H9 (cell line): ENCODE measurements around the gene ADAMTS3. TPM values are rescaled to one million over a fixed set of nuclear protein-coding genes. Genes with fewer than 3 reads are reported as not detected.

Source experiments
- DNase-seq: peaks from one replicate; pipeline ENCODE4 v3.0.0-alpha.2; 2017
- H2AFZ ChIP-seq: one replicate; pipeline ENCODE4 v1.6.1; 2013; ENCODE audit warnings: mild to moderate bottlenecking, low read length, control low read depth, moderate library complexity
- H2AK5ac ChIP-seq: 2 replicates; pipeline ENCODE4 v1.6.1; 2013; ENCODE audit warnings: low read length, control low read depth, mixed read lengths; ENCODE audit not compliant: insufficient read length
- H2BK120ac ChIP-seq: one replicate; pipeline ENCODE4 v1.6.1; 2013; ENCODE audit warnings: low read depth, mild to moderate bottlenecking, low read length, control low read depth, inconsistent platforms; ENCODE audit not compliant: poor library complexity, severe bottlenecking
- H2BK12ac ChIP-seq: 2 replicates; pipeline ENCODE4 v1.6.1; 2013; ENCODE audit warnings: low read length, control low read depth, mixed read lengths, low read depth; ENCODE audit not compliant: insufficient read length
- H2BK15ac ChIP-seq: 2 replicates; pipeline ENCODE4 v1.6.1; 2013; ENCODE audit warnings: low read depth, low read length, control low read depth
- H2BK20ac ChIP-seq: one replicate; pipeline ENCODE4 v1.6.1; 2013; ENCODE audit warnings: low read depth, mild to moderate bottlenecking, low read length, control low read depth, inconsistent platforms; ENCODE audit not compliant: poor library complexity, severe bottlenecking
- H2BK5ac ChIP-seq: 2 replicates; pipeline ENCODE4 v1.6.1; 2013; ENCODE audit warnings: low read length, control low read depth, mixed read lengths; ENCODE audit not compliant: insufficient read length
- H3K14ac ChIP-seq: 2 replicates; pipeline ENCODE4 v1.6.1; 2013; ENCODE audit warnings: low read length, control low read depth; ENCODE audit not compliant: insufficient read depth
- H3K18ac ChIP-seq: 2 replicates; pipeline ENCODE4 v1.6.1; 2013; ENCODE audit warnings: low read depth, mild to moderate bottlenecking, mixed read lengths, low read length, control low read depth; ENCODE audit not compliant: insufficient read length
- H3K23ac ChIP-seq: 2 replicates; pipeline ENCODE4 v1.6.1; 2013; ENCODE audit warnings: low read length, control low read depth, mixed read lengths, low read depth; ENCODE audit not compliant: insufficient read length
- H3K23me2 ChIP-seq: 2 replicates; pipeline ENCODE4 v1.6.1; 2013; ENCODE audit warnings: low read depth, mild to moderate bottlenecking, mixed read lengths, low read length, control low read depth; ENCODE audit not compliant: insufficient read length, poor library complexity, severe bottlenecking
- H3K27ac ChIP-seq: 2 replicates; pipeline ENCODE4 v1.5.1; 2013; ENCODE audit warnings: low read length, control low read depth, mixed read lengths, low read depth; ENCODE audit not compliant: insufficient read length
- H3K27me3 ChIP-seq: 2 replicates; pipeline ENCODE4 v1.6.1; 2013; ENCODE audit warnings: low read length, control low read depth, inconsistent platforms; ENCODE audit not compliant: insufficient read depth
- H3K4ac ChIP-seq: 2 replicates; pipeline ENCODE4 v1.6.1; 2013; ENCODE audit warnings: low read depth, mild to moderate bottlenecking, control low read depth, inconsistent platforms, low read length, moderate library complexity
- H3K4me1 ChIP-seq: 2 replicates; pipeline ENCODE4 v1.6.1; 2013; ENCODE audit warnings: low read length, control low read depth, inconsistent platforms; ENCODE audit not compliant: insufficient read depth
- H3K4me2 ChIP-seq: 2 replicates; pipeline ENCODE4 v1.6.1; 2013; ENCODE audit warnings: low read length, control low read depth, mixed read lengths; ENCODE audit not compliant: insufficient read length, insufficient read depth
- H3K56ac ChIP-seq: 2 replicates; pipeline ENCODE4 v1.6.1; 2013; ENCODE audit warnings: low read depth, mild to moderate bottlenecking, mixed read lengths, low read length, control low read depth; ENCODE audit not compliant: insufficient read length
- H3K79me1 ChIP-seq: 2 replicates; pipeline ENCODE4 v1.6.1; 2013; ENCODE audit warnings: low read depth, mild to moderate bottlenecking, moderate library complexity, low read length, control low read depth, inconsistent platforms; ENCODE audit not compliant: insufficient read depth, poor library complexity, severe bottlenecking
- H3K79me2 ChIP-seq: 2 replicates; pipeline ENCODE4 v1.6.1; 2013; ENCODE audit warnings: low read length, control low read depth, inconsistent platforms; ENCODE audit not compliant: insufficient read depth
- H3K9ac ChIP-seq: 2 replicates; pipeline ENCODE4 v1.6.1; 2013; ENCODE audit warnings: low read length, control low read depth, mixed read lengths; ENCODE audit not compliant: insufficient read length; ENCODE audit errors: extremely low read depth
- H3K9me3 ChIP-seq: one replicate; pipeline ENCODE4 v1.6.1; 2013; ENCODE audit warnings: low read depth, low read length, inconsistent platforms; ENCODE audit not compliant: control insufficient read depth
- H3T11ph ChIP-seq: one replicate; pipeline ENCODE4 v1.6.1; 2013; ENCODE audit warnings: mild to moderate bottlenecking, low read length, control low read depth, inconsistent platforms
- H4K20me1 ChIP-seq: one replicate; pipeline ENCODE4 v1.6.1; 2013; ENCODE audit not compliant: control insufficient read depth, insufficient read length, insufficient read depth
- H4K5ac ChIP-seq: 2 replicates; pipeline ENCODE4 v1.6.1; 2013; ENCODE audit warnings: low read depth, mild to moderate bottlenecking, mixed read lengths, low read length, control low read depth; ENCODE audit not compliant: insufficient read length
- H4K8ac ChIP-seq: replicated peaks from 2 replicates; pipeline ENCODE4 v1.6.1; 2013; ENCODE audit warnings: low read length, control low read depth, mixed read lengths, low read depth; ENCODE audit not compliant: insufficient read length
- H4K91ac ChIP-seq: 2 replicates; pipeline ENCODE4 v1.6.1; 2013; ENCODE audit warnings: low read depth, mild to moderate bottlenecking, moderate library complexity, mixed read lengths, low read length, control low read depth; ENCODE audit not compliant: insufficient read length
- H3K27ac Mint-ChIP-seq, 3 experiments: 2 replicates in 2 of 3; 3 replicates in 1 of 3; pipeline ENCODE4 v1.8.0; 2020 to 2021; ENCODE audit warnings: mixed read lengths in 3 of 3, mild to moderate bottlenecking in 1 of 3, moderate library complexity in 1 of 3
- H3K27me3 Mint-ChIP-seq: 2 replicates; pipeline ENCODE4 v1.8.0; 2021; ENCODE audit warnings: low read depth, mild to moderate bottlenecking, moderate library complexity, mixed read lengths
- H3K36me3 Mint-ChIP-seq, 3 experiments: 2 replicates in 2 of 3; 3 replicates in 1 of 3; pipeline ENCODE4 v1.8.0; 2020 to 2021; ENCODE audit warnings: low read depth in 3 of 3, mixed read lengths in 3 of 3; ENCODE audit not compliant: insufficient read depth in 1 of 3
- H3K4me1 Mint-ChIP-seq, 2 experiments: 2 replicates each; pipeline ENCODE4 v1.8.0; 2020; ENCODE audit warnings: mixed read lengths in 2 of 2
- H3K4me3 Mint-ChIP-seq, 2 experiments: 2 replicates in 1 of 2; 3 replicates in 1 of 2; pipeline ENCODE4 v1.8.0; 2020 to 2021; ENCODE audit warnings: mild to moderate bottlenecking in 2 of 2, mixed read lengths in 2 of 2, moderate library complexity in 1 of 2
- H3K9me3 Mint-ChIP-seq, 2 experiments: 2 replicates in 1 of 2; 3 replicates in 1 of 2; pipeline ENCODE4 v1.8.0; 2020; ENCODE audit warnings: mild to moderate bottlenecking in 2 of 2, mixed read lengths in 2 of 2, moderate library complexity in 1 of 2
- CTCF ChIP-seq: fragments of 200-600 bp; sonication (generic); conservative IDR thresholded peaks from 3 replicates; pipeline ENCODE4 v1.8.0; 2021; ENCODE audit warnings: antibody characterized with exemption, mild to moderate bottlenecking
- WGBS: extraction: QIAGEN DNeasy Blood & Tissue Kit; methylation state at CpG from one replicate; pipeline ENCODE4 v1.1.7; 2013; ENCODE audit warnings: missing lambda C conversion rate, low lambda C conversion rate, mixed read lengths; ENCODE audit not compliant: insufficient read length; ENCODE audit errors: extremely low coverage; 5-methylcytosine and 5-hydroxymethylcytosine counted together
- total RNA-seq: library from RNA; stranded (reverse); gene quantifications from 2 replicates; pipeline ENCODE4 v1.2.1, GENCODE V29; 2021

Gene ADAMTS3
- total RNA-seq, 1 experiment from 2014 or later = 1.1 TPM

- no peak overlapping the region for H4K5ac ChIP-seq
- H4K20me1 ChIP-seq = no peaks in the 10 kb centered on the region
- H3T11ph ChIP-seq = no peak overlapping the region
- H3K4me1 ChIP-seq = no peaks in the 10 kb centered on the region
- no peak overlapping the region for H2BK15ac ChIP-seq
- no peak overlapping the region for H3K4me2 ChIP-seq
- no peak overlapping the region for H3K9ac ChIP-seq
- Mint-ChIP-seq H3K9me3 (peaks cover 19% of the 10 kb centered on the region in 2 experiments), H3K4me3 (no peak overlapping the region), H3K27ac (peak overlapping the region in 1 of 3 experiments; percentile 79; a peak in 1 of 7 replicates), H3K36me3 (peaks cover 11 to 18% (median 18%) of the 10 kb centered on the region in 3 experiments), H3K27me3 (no peaks in the 10 kb centered on the region), H3K4me1 (no peaks in the 10 kb centered on the region)
- H3K79me1 ChIP-seq = no peaks in the 10 kb centered on the region
- H3K23ac ChIP-seq = no peak overlapping the region
- no peak overlapping the region for H2BK5ac ChIP-seq
- no peak for DNase-seq
- WGBS = no CpG with 5 or more reads among the region's 3 CpGs
- no peak overlapping the region for H2AK5ac ChIP-seq
- no peak overlapping the region for H2BK20ac ChIP-seq
- TF ChIP-seq CTCF = no peak
- no peak overlapping the region for H3K18ac ChIP-seq
- H4K8ac ChIP-seq = no peak overlapping the region
- H2BK12ac ChIP-seq = no peak overlapping the region
- no peak overlapping the region for H3K14ac ChIP-seq
- H3K9me3 ChIP-seq = no peaks in the 10 kb centered on the region
- no peak overlapping the region for H3K27ac ChIP-seq
- H3K23me2 ChIP-seq = no peaks in the 10 kb centered on the region
- H3K79me2 ChIP-seq = no peaks in the 10 kb centered on the region
- no peaks in the 10 kb centered on the region for H3K27me3 ChIP-seq
- H2BK120ac ChIP-seq = no peak overlapping the region
- no peak overlapping the region for H3K4ac ChIP-seq
- no peak overlapping the region for H4K91ac ChIP-seq
- H3K56ac ChIP-seq = no peak overlapping the region
- no peak overlapping the region for H2AFZ ChIP-seq
Observed at GRCh38 chr4:72602396-72603376, 33.7 kb upstream of the ADAMTS3 start.
